Effector CD4-positive, alpha-beta T cell (primary cell): ENCODE data around the gene POMC.
"Not testable (repeated sequence)": the region's sequence is repeated elsewhere in the genome, so short reads cannot be mapped to it uniquely, and the experiment has no call there.

Source experiments
- DNase-seq: peaks from one replicate; pipeline ENCODE4 v3.0.0-alpha.2; 2020

Gene POMC

DNA sequence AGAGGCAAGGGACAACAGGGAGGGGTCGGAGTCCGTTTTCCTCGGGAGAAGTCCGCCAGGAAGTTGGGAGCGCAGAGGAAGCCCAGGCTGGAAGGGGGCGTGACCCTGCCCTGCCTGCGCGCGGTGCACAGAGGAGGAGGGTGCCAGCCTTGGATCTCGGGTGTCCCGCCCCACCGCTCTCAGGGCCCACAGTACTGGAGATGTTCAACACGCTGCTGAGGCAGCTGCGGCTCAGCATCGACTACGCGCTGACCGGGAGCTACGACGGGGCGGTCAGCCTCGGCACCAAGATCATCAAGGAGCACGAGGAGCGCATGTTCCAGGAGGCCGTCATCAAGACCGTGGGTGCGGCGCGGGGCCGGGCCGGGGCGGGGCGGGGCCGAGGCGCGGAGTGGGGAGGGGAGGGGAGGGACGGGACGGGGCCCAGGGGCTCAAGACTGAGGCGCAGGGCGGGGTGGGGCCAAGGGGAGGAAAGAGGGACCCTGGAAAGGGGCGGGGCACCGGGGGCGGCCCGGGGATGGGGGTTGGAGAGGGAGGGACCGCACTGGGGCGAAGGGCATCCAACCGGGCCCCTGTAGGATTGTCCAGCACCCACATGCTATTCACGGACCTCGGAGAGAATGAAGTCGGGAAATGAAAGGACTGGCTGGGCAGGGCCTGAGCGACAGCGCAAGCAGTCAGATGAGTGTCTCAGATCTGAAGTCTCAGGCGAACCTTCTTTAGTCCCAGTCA lies 36.6 kb downstream of the POMC start:
- DNase-seq, result no peak

GRCh38 chr2:25131253-25131566 lies 37.2 kb downstream of the POMC start:
- no peak for DNase-seq

- DNase-seq, result no peak
Measured at GRCh38 chr2:25129901-25130520, 38.4 kb downstream of the POMC start.

- no peak for DNase-seq
Measured at GRCh38 chr2:25127646-25128045, 40.7 kb downstream of the POMC start.

GRCh38 chr2:25127071-25127470 lies 41.3 kb downstream of the POMC start:
- DNase-seq, result not testable (repeated sequence)

GRCh38 chr2:25125976-25126375 lies 42.4 kb downstream of the POMC start:
- DNase-seq, result no peak

- no peak for DNase-seq
Measured at GRCh38 chr2:25125189-25125588, 43.2 kb downstream of the POMC start.

GRCh38 chr2:25123682-25124081 lies 44.7 kb downstream of the POMC start:
- no peak for DNase-seq

DNA sequence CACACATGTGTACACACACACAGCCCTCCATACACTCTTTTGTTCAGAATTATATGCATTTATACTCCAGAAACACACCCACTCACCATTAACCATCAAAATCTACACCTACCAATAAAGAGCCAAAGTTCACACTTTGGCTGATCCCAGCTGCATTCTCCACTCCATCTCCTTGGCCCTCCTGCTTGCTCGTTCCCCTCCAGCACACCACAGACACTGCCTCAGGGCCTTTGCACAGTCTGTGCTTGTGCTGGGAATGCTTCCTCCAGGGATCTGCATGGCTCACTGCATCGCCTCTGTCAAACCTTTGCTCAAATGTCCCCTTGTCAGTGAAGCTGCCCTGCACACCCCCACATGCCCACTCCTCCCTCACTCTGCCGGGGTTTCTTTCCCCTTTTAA lies 46.0 kb downstream of the POMC start:
- DNase-seq, result no peak

- no peak for DNase-seq
Measured at GRCh38 chr2:25119263-25119662, 49.1 kb downstream of the POMC start.

DNA sequence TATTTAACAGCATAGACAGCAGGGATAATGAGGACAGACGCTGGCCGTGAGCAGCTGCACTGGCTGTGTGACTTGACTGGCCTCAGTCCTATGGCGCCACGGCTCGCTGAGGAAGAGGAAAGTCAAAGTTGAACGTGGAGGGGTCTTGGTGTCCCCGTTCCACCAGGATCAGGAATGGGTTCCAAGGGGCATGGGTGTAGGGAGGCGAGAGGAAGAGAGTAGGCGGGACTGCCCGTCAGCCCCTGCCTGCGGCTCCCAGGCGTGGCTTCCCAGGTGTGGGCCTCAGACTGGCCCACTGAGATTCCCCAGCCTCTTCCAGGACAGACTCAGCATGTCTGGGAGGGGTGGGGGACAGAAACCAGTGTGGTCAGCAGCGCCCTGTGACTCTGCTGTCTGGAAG lies 51.4 kb downstream of the POMC start:
- DNase-seq, result no peak

DNA sequence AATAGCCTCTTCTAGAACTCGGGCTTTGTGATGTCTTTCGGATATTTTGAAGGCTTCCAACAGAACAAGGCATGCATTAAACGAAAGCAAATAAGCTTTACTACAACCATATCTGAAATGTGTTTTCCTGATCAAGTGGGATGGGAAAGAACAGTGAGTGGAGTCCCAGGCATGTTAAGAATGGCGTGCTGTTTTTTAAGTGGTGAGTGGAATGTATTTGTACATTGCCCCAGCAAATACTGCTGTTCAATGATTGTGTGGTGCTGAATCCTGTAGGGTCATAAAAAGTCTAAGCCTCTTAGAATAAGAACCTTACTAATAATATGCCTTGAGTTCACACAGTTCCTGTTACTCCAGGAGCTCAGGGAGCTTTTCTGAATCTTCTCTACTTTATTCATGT lies 52.5 kb downstream of the POMC start:
- DNase-seq, result no peak

- no peak for DNase-seq
Measured at GRCh38 chr2:25115249-25115883, 53.0 kb downstream of the POMC start.

DNA sequence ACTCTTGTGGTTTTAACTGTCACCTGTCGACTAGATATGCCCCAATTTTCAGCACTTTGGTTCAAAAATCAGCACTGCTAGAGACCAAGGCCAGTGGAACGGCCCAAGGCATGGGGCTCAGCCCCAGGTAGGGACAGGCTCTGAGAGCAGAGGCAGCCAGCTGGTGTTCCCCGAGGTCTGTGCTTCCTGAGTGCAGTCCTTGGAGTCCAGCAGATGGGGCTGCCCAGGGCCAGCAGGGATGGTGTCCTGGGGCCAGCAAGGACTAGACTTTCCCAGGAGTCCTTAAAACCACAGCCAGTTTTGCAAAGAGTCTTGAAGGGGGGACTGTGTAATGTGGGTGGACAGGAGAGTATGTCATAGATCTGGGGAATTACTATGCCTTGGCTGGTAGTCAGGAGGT lies 56.3 kb downstream of the POMC start:
- no peak for DNase-seq
